CD4-positive, alpha-beta T cell treated with Interleukin-6 at 100 ng/mL for 8 hours (primary cell): ENCODE measurements around the gene MAP3K7CL.
"Not testable (repeated sequence)": the region's sequence is repeated elsewhere in the genome, so short reads cannot be mapped to it uniquely, and the experiment has no call there.

Experiments used
- DNase-seq: peaks from one replicate; pipeline ENCODE4 v3.0.0-alpha.2; 2020; ENCODE audit warnings: mixed read lengths, low spot score

MAP3K7CL gene

DNA sequence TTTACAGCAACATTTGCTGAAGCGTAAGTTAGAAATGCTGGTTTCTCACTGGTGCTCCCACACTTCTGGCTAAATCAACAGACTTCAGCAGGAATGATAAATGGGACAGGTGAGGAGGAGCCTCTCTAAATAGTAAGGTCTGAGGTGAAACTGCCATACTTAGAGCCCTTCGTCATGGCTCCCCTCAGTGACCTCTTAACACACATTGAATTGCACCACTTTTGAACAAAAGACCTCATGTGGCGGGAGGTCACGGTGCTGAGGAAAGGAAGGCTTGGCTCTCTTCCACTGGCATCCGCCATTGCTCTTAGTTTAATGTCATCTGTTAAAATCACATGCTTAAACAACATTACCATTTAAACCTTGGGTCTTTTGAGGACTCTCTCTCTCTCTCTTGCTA, 3.4 kb downstream of the MAP3K7CL start:
- no peak for DNase-seq

DNA sequence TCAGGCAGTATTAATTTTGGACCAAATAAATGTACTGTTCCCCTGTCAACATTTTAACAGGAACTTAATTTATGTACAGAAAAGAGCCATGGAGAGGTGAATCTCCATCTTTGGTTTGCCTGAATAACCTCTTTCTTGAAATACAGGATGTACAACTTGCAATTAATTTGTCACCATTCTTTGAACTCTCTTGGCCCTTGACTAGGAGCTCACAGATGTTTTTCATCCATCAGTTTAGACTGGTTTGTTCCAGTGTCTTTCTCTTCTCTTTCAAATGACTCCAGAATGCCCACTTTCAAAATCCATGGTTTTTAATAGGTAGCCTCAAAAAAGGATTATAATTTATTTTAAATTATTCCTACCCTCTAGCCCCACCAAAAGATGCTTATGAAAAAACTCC, 5.0 kb downstream of the MAP3K7CL start:
- DNase-seq, result no peak

GRCh38 chr21:29136033-29136432, 5.6 kb downstream of the MAP3K7CL start:
- DNase-seq, result no peak

- no peak for DNase-seq
Measured at GRCh38 chr21:29144736-29145353, 14.4 kb downstream of the MAP3K7CL start.

DNA sequence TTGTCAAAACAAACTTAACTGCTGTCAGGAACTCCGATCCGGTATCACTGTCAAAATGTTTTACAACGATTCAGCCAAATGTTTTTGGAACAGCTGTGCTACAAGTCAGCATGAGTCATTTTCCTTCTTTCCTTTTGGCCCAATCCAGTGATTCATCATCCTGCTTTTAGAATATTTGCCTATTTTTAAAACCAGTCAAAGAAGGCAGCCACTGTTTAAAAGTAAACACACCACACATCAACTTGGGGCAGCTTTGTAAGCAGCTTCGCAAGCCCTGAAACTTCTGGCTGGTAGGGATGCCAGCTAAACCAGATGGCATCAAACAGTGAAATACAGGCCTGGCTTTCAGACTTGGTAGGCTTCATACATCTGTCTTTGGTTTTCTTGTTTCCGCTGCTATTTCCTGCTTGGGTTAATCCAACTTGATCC, 14.9 kb downstream of the MAP3K7CL start:
- DNase-seq, result no peak

DNA sequence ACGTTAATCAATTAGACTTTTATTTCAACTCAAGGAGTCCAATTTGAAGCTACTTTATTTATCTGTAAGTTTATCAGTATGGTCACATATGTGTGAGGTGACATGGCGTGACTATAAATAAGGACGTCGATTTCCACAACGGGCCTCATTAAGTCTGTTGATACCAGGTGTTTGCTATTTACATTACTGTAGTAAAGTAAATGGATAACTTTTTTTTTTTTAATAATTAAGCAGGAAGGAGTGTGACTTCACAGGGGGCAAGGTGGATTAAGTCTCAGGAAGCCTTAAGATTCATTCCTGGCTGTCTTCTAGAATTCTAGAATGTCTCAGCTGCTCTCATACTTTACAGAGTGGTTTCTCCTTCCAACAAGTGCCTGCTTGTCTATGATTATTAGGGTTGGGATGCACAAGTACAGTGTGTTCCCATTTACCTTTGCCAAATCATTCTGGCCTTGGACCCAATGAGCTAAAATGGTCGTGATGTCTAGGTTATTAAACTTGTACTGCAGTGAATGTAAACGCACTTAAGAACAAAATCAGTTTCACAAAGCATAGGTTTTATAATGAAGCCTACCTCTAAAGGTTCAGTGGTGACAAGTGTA, 15.5 kb downstream of the MAP3K7CL start:
- no peak for DNase-seq

DNA sequence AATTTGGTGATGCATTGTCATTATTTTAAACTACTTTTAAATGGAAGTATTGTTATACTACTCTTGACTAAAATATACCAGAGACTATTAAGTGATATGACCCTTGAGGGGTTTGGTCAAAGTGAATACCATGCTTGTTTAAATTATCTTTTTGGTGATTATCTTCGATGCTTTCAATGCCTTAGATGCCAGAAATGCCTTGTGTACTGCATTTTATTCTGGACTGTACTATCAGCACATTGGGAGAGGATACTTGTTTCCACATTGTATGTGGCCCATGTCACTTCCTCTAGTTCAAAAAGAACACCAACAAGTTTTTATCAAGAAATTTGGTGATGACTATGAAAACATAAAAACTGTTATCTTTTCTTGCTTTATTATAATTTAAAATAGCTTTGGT, 16.3 kb downstream of the MAP3K7CL start:
- DNase-seq, result no peak

GRCh38 chr21:29148530-29148929, 18.1 kb downstream of the MAP3K7CL start:
- no peak for DNase-seq

DNA sequence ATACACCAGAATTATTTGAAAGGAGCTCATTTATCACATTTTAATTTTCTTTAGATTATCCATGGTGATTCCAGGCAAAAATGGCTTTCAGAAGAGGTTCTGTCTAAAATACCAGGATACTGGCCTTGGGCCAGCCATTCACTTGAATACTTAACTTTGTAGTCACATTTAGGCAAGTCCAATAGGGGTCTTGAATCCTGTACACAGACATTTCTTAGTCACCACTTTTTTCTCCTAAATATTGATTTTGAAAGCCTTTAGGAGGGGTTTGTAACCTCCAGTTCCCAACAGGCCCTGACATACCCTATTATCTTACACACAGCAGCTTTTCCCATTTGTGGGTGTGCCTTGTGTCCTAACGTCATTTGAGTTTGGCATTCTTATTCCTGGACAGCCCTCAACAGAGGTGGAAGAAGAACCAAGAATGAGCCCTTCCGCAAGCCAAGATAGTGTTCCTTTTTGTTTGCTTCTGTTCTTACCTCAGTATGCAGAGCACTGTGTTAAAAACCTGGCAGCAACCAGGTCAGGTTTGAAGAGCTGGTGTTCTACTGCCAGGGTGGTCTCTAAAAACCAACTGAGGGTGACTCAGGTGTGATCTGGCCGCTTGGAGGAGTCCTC, 19.5 kb downstream of the MAP3K7CL start:
- no peak for DNase-seq

GRCh38 chr21:29151931-29152330, 21.5 kb downstream of the MAP3K7CL start:
- no peak for DNase-seq

DNA sequence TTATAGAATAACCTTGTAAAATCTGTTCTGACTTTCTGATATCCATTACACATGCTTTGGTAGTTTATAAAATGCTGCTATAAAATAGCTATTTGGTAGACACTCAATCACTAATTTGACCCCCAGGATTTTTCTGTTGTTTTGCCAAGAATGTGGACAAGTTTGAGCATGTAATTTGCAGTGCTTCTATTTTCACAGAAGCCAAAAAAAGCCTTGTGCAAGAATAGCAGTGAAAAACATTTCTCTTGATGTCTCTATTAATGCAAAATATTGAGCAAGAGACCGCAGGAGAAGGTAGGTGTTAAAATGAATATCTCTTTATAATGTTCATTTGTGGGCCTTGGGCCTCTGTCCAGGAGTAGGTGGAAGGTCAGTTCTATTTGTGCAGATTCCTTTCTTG, 22.5 kb downstream of the MAP3K7CL start:
- DNase-seq, result no peak

- DNase-seq, result no peak
Measured at GRCh38 chr21:29154270-29154669, 23.8 kb downstream of the MAP3K7CL start.

GRCh38 chr21:29155118-29155932, 24.9 kb downstream of the MAP3K7CL start:
- no peak for DNase-seq

DNA sequence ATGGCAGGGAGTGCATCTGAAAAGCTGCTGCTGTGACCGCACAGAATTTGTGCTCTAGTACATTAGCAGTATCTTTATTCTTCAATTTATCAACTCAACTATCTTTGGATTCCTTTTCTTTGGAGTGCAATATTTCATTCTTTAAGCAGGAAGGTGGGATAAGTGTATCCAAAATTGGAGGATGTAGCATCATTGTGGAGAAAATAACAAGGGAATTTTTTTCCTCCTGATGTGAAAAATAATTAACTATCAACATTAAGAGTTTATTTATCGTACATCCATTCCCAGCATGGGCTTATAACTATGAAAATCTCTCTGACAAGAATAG, 25.5 kb downstream of the MAP3K7CL start:
- DNase-seq, result no peak

- DNase-seq, result no peak
Measured at GRCh38 chr21:29157080-29157479, 26.6 kb downstream of the MAP3K7CL start.

DNA sequence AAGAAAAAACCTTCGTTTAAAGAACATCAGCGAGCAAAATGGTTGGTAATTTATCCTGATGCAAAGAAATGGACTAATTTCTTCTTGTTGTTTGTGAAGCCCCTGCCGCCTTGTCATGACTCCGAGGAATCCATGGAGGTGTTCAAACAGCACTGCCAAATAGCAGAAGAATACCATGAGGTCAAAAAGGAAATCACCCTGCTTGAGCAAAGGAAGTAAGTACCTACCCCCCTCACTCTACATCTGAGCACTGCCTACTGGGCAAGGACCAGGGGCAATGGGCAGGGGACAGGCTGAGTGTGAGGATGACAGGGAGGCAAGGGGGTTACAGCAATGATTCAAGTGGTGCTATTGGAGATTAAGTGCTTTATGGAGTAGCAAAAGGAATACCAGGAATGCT, 29.4 kb downstream of the MAP3K7CL start:
- DNase-seq, result no peak

- DNase-seq, result not testable (repeated sequence)
Measured at GRCh38 chr21:29162825-29163224, 32.4 kb downstream of the MAP3K7CL start.

DNA sequence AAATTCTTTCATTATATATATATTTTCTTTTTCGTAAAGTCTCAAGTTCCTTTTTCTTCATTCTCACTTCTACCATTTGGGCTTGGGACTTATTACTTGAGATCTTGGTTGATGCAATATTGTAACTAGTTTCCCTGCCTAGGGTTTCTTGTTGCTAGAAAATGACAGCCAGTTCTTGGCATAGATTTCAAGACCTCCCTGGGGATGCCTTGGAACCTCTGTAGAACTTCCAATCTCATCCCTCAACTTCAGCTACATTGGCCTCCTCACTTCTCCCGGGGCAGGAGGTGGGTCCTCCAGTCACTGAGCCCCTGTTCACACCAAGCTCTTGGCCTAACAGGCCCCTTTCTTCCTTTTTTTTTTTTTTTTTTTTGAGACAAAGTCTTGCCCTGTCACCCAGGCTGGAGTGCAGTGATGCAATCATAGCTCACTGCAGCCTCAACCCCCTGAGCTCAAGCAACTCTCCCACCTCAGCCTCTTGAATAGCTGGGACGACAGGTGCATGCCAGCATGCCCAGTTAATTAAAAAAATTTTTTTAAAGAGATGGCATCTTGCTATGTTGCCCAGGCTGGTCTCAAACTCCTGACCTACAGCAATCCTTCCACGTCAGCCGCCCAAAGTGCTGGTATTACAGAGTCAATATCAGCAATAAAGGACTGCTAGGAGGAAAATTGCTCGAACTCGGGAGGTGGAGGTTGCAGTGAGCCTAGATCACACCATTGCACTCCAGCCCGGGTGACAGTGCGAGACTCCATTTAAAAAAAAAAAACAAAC, 33.1 kb downstream of the MAP3K7CL start:
- no peak for DNase-seq

DNA sequence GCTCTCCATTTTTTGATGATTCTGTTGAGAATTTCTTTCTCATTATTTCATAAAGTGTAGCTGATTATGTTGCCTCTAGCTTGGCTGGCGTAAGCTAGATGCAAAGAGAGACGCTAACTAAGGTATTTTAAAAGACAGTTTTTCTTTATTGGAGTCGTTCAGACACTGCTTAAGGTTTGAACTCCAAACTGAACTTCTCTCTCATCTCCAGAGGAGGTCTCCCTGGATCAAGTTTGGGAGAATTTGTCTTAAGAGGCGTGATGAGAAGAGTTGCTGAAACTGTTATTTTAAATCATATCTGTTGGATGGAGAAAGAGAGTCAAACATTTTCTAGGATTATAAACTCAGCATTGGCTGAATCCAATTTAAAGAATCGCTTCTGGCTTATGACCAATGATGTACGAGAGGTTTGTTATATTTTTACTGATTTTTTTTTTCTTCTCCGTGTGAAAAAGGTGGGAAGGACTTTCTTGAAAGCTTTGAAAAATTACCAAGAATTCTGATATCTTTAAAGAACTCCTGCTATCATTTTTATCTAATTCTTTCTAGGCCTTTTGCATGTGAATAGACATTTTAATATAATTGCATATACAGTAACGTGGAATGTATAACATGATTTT, 34.0 kb downstream of the MAP3K7CL start:
- DNase-seq, result no peak

- no peak for DNase-seq
Measured at GRCh38 chr21:29166323-29166722, 35.9 kb downstream of the MAP3K7CL start.

DNA sequence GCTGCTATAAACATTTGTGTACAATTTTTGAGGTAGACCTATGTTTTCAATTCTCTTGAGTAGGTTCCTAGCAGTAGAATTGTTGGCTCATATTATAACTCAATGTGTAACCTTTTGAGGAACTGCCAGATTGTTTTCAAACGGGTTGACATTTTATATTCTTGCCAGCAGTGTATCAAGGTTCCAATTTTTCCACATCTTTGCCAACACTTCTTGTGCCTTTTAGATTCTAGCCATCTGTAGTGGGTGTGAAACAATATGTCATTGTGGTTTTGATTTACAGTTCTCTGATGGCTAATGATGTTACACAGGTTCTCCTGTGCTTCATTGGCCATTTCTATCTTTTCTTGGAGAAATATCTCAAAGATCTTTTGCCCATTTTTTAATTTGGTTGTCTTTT, 36.4 kb downstream of the MAP3K7CL start:
- no peak for DNase-seq

GRCh38 chr21:29167481-29167880, 37.0 kb downstream of the MAP3K7CL start:
- not testable (repeated sequence) for DNase-seq
